Iris pigment epithelial cell (primary cell): ENCODE results near the gene ANXA10.
"Not testable (repeated sequence)": the region's sequence is repeated elsewhere in the genome, so short reads cannot be mapped to it uniquely, and the experiment has no call there.

Source experiments
- DNase-seq: peaks from one replicate; pipeline ENCODE4 v3.0.0-alpha.2; 2011; ENCODE audit warnings: low read depth

ANXA10 gene

GRCh38 chr4:168092176-168092712 is at the start of gene ANXA10:
Gene ANXA10, plus strand, starts transcription at chr4:168092537. Its CDS starts 164 bp downstream, at chr4:168092701.
- DNase-seq: no peak

DNA sequence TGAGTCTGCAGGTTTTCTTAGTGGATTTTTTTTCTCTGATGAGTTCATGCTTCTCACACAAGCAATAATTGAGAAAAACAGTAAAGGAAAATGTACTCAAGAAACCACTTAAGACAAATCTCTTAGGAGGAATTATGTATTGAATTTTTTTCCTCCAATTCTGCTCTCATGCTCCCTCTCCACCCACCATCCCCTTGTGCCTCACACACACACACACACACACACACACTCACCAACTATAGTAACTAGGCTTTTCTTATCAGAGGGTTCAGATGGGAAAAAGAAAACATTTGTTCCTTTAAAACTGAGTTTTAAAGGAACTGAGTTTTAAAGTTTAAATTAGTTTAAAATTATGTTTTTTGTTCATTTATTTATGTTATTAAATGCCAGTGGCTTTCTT is 47.0 kb upstream of the ANXA10 start:
- no peak for DNase-seq

GRCh38 chr4:168050002-168050401 is 42.3 kb upstream of the ANXA10 start:
- no peak for DNase-seq

GRCh38 chr4:168051526-168051925 is 40.8 kb upstream of the ANXA10 start:
- DNase-seq: no peak

DNA sequence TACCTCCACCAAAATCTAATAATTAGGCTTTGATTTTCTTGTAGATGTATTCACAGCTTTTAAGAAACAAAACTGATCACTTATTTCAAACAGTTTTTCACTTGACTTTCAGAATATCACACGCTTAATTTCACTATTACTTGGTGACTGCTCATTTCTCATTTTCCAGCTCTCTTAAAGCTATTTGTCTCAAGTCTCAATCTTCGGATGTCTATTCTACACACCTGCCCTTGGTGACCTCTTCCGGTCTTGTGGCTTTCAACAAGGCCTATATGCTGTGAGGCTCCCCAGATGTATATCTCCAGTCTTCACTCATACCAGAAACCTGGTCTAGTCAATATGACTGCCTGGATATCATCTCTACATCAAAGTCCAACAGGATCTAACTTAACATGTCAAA is 34.9 kb upstream of the ANXA10 start:
- DNase-seq: no peak

DNA sequence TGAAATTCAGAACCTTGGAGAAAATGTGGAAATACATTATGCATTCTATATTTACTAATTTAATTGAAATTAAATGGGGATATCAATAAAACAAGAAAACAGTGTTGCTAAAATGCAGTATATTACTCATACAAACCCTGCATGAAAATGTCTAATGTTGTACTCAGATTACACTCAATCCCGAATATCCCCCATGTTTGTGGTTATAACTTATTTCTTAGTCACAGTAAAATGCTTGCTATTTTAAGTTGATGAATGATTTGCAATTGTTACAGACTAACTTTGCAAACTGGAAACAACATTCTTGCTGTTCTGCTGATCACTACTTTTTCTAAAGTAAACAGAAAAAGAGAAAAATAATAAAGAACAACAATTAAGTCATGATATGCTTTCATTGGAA is 33.1 kb upstream of the ANXA10 start:
- peak; percentile 77 for DNase-seq

DNA sequence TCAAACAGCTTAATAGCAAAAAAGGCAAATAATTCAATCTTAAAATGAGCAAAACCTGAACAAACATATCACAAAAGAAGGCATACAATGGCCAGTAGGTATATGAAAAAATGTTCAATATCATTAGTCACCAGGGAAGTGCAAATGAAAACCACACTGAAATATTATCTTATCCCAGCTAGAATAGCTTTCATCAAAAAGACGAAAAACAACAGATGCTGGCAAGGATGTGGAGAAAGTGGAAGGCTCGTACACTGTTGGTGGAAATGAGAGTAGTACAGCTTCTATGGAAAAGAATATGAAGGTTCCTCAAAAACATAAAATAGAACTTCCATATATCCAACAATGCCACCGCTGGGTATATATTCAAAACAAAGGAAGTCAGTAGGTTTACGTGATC is 29.3 kb upstream of the ANXA10 start:
- DNase-seq: no peak

DNA sequence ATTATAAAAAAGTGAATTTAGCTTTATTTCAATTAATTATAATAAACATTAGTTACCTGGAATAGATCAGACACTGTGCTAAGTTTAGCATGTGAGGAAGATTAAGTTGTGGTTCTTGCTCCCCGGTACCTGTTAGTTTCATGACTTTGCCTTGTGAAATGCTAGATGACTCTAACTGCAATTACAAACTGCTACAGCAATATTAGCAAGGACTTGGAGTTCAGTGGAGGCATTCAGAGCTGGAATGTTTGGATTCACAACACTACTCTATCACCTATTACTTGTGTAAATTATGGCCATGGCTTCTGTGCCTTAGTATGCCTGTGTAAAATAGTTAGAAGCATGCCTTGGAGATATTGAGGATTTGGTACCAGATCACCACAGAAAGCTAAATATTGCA is 21.4 kb upstream of the ANXA10 start:
- DNase-seq: peak; percentile 7

DNA sequence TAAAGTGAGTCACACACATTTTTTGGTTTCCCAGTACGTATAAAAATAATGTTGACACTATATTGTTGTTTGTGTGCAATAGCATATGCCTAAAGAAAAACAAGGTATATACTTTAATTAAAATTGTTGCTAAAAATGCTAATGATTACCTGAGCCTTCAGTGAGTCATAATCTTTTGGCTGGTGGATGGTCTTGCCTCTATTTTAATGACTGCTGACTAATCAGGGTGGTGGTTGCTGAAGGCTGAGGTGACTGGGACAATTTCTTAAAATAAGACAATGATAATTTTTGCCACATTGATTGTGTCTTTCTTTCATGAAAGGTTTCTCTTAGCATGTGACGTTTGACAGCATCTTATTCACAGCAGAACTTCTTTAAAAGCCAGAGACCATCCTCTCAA is 21.0 kb upstream of the ANXA10 start:
- no peak for DNase-seq

GRCh38 chr4:168074861-168075260 is 17.5 kb upstream of the ANXA10 start:
- no peak for DNase-seq

DNA sequence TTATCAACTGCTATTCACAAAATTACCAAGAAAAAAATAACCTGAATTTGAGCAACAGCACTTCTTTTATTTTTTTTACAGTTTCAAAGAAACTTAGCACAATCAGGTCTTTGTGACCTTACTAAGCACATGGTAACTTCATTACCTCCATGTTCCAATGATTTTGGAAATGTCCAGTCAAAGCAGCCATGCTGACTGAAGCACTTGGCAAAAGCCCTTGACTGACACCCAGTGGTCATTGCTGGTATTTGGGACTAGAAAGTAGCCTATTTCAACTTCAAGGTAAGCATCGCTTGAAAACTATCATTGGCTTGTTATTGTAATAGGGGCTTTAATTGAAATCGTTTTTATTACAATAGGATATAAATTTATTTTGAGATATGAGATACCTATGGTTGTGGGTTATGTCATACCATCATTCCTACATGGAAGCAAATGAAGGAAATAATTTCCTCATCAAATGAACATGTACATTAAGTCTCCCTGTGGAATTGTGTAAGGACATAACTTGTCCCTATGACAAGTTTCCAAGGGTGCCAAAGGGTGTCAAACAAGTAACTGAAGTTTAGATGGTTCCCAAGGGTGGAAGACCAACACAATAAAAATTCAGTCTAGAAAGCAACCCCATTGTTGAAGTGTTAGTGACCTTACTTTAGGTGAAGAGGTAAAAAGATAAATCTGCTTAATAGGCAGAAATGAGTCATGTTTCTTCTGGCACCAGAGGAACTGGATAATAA is 15.2 kb upstream of the ANXA10 start:
- DNase-seq: peak; percentile 72

GRCh38 chr4:168077726-168078239 is 14.6 kb upstream of the ANXA10 start:
- no peak for DNase-seq

- DNase-seq: no peak
Measured at GRCh38 chr4:168082379-168082778, 10.0 kb upstream of the ANXA10 start.

DNA sequence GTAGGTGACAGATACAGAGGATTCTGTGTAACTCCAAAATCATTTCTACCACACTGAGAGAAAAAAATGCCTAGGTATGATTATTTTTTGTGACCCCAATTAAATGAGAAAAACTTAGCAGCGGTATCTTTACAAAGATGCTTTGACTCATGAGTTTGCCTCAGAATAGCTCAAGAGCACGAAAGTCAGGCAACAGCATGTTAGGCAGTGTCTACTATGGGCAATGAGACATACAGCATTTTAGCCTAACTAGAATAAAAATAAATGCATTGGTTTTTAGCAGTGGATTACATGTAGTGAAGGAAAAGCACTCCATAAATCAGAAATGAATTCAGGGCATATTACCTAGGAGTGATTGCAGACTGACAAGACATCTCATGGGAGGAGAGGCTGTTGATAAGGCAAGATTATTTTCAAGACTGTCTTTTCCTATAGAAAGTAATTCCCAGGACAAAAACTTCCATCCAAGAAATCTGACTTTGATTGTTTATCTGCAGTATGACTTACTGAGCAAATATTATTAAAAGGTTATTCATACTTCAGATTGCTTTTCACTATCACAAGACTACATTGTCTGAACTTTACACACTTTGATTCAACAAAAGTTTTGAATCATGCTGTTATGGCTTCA is 3.6 kb downstream of the ANXA10 start:
- peak; percentile 43 for DNase-seq

GRCh38 chr4:168096407-168096784 is 4.1 kb downstream of the ANXA10 start:
- no peak for DNase-seq

DNA sequence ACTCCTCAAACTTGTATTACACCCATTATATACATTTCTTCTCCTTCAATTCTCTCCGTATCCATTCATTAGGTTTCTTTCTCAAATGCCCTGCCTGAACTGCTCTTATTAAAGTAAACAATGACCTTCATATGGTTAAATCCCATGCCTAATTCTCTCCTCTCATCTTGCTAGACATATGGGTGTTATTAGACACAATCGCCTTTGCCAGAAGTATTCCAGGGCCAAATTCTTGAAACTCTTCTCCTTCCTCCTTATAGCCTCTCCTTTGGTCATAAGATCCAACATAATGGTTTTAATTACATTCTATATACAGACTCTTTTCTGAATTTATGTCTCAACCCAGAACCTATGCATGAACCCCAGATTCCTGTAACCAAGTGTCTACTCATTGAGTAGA is 4.8 kb downstream of the ANXA10 start:
- no peak for DNase-seq

DNA sequence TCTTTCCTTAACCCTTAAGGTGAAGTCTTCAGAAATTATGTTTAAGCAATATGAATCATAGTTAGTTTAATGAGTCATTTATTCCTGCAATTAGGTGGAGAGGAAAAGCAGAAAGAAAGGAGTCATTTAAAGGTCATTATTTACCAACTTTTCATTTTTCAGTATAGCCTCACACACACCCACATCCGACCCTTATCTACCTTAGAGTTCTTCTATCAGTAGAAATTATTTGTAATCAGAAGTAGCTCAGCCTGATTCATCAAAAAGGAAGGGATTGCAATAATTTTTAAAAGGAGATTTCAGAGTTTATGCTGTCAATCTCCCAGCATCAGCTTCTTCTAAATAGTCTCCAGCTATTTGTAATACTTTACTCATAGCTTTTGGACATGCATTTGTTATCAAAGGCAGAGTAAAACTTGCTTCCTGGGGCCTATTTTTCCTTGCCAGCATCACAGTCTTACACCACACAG is 5.9 kb downstream of the ANXA10 start:
- DNase-seq: peak; percentile 75

DNA sequence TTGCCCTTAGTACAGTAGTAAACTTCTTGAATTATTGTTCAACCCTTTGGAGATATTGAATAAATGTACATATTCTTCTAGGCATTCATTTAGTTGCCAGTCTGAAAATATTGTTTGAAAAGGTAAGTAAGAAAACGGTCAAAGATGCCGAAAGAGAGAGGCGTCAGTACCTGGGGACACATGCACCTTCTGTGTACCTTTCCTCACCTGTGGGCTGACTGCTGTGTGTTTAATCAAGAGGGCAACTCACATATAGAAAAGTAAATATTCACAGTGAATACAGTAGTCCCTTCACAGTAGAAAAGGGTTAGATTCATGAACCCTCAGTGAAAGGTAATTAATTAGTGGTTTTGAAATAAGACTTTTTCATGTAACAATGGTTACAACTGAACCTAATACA is 6.9 kb downstream of the ANXA10 start:
- DNase-seq: no peak

- DNase-seq: peak; percentile 84
Measured at GRCh38 chr4:168101026-168101425, 8.7 kb downstream of the ANXA10 start.

- DNase-seq: no peak
Measured at GRCh38 chr4:168102403-168102802, 10.1 kb downstream of the ANXA10 start.

- no peak for DNase-seq
Measured at GRCh38 chr4:168109527-168109926, 17.2 kb downstream of the ANXA10 start.

DNA sequence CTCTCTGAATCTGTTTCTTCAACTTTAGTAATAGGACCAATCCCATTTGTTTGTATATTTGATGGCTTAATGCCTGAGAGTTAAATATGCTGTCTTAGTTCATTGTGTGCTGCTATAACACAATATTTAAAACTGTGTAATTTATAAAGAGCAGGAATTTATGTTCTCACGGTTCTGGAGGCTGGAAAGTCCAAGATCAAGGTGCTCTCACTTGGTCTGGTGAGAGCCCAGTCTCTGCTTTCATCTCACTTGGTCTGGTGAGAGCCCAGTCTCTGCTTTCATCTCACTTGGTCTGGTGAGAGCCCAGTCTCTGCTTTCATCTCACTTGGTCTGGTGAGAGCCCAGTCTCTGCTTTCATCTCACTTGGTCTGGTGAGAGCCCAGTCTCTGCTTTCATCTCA is 20.7 kb downstream of the ANXA10 start:
- DNase-seq: not testable (repeated sequence)

DNA sequence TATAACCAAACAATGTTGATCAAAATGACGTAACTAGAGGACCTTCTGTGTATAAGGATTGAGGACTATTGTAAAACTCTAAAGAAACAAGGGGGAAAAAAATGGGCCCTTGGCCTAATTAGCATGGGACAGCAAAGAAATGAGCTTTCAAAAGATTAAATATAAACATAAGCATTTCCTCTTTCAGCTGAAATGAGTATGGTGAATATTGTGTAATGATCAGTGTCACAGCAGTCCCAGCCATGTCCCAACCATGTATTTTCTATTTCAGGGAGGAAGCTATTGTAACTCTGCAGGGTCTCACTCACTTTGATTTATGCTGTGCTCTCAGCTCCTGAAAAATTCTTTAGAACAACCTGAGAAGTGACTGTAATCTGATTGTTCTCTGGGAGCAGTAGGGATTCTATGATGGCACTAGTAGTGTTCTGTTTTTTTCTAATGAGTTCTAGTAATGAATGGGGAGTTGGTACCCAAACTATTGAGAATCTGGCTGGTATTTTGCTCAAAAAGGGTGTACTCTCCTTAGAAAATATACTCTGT is 25.8 kb downstream of the ANXA10 start:
- DNase-seq: no peak
